Mesenchymal stem cell (in vitro differentiated cells and primary cell): ENCODE results near the gene PTPN20.
"Not testable (repeated sequence)": the region's sequence is repeated elsewhere in the genome, so short reads cannot be mapped to it uniquely, and the experiment has no call there.

ENCODE experiments used
- DNase-seq: peaks from one replicate; pipeline ENCODE4 v3.0.0-alpha.2; 2013
- H2AFZ ChIP-seq: one replicate; pipeline ENCODE4 v1.6.1; 2013; ENCODE audit warnings: low read depth, mild to moderate bottlenecking, control low read depth, inconsistent platforms, low read length, moderate library complexity
- H2AK5ac ChIP-seq: 2 replicates; pipeline ENCODE4 v1.6.1; 2013; ENCODE audit warnings: low read length, moderate library complexity, mild to moderate bottlenecking, inconsistent platforms; ENCODE audit not compliant: severe bottlenecking
- H2BK120ac ChIP-seq: one replicate; pipeline ENCODE4 v1.6.1; 2013; ENCODE audit warnings: low read depth, mild to moderate bottlenecking, inconsistent platforms, low read length, moderate library complexity
- H2BK12ac ChIP-seq, 2 experiments: one replicate each; pipeline ENCODE4 v1.6.1; 2013; ENCODE audit warnings: inconsistent platforms in 2 of 2, low read length in 2 of 2, mild to moderate bottlenecking in 2 of 2, moderate library complexity in 2 of 2, control low read depth in 1 of 2
- H2BK15ac ChIP-seq: one replicate; pipeline ENCODE4 v1.6.1; 2013; ENCODE audit warnings: mild to moderate bottlenecking, low read depth, inconsistent platforms; ENCODE audit not compliant: poor library complexity, severe bottlenecking
- H2BK5ac ChIP-seq: 2 replicates; pipeline ENCODE4 v1.6.1; 2013; ENCODE audit warnings: low read depth, mild to moderate bottlenecking, low read length, control low read depth, inconsistent platforms; ENCODE audit not compliant: poor library complexity, severe bottlenecking
- H3K14ac ChIP-seq, 2 experiments: one replicate each; pipeline ENCODE4 v1.6.1; 2013; ENCODE audit warnings: inconsistent platforms in 2 of 2, low read length in 2 of 2, control low read depth in 1 of 2, mild to moderate bottlenecking in 1 of 2, moderate library complexity in 1 of 2
- H3K18ac ChIP-seq, 2 experiments: one replicate each; pipeline ENCODE4 v1.6.1; 2013; ENCODE audit warnings: inconsistent platforms in 2 of 2, low read length in 2 of 2, control low read depth in 1 of 2, low read depth in 1 of 2, mild to moderate bottlenecking in 1 of 2
- H3K23ac ChIP-seq, 2 experiments: one replicate each; pipeline ENCODE4 v1.6.1; 2013; ENCODE audit warnings: inconsistent platforms in 2 of 2, low read length in 2 of 2, mild to moderate bottlenecking in 2 of 2, moderate library complexity in 2 of 2, control low read depth in 1 of 2
- H3K27ac ChIP-seq: 2 replicates; pipeline ENCODE4 v1.5.1; 2013; ENCODE audit warnings: mild to moderate bottlenecking, moderate library complexity, low read length, control low read depth, inconsistent platforms; ENCODE audit not compliant: poor library complexity, severe bottlenecking
- H3K27me3 ChIP-seq, 2 experiments: 2 replicates each; pipeline versions ENCODE4 v1.6.1 to v1.7.0; 2013; ENCODE audit warnings: low read length in 2 of 2, mild to moderate bottlenecking in 2 of 2, moderate library complexity in 2 of 2, control low read depth in 1 of 2, inconsistent platforms in 1 of 2; ENCODE audit not compliant: control insufficient read depth in 1 of 2, insufficient read depth in 1 of 2
- H3K36me3 ChIP-seq, 2 experiments: 2 replicates each; pipeline versions ENCODE4 v1.6.1 to v1.7.0; 2013; ENCODE audit warnings: low read length in 2 of 2, control low read depth in 1 of 2, inconsistent platforms in 1 of 2, low read depth in 1 of 2, mild to moderate bottlenecking in 1 of 2; ENCODE audit not compliant: insufficient read depth in 2 of 2, control insufficient read depth in 1 of 2
- H3K4ac ChIP-seq, 2 experiments: one replicate each; pipeline ENCODE4 v1.6.1; 2013; ENCODE audit warnings: inconsistent platforms in 2 of 2, low read length in 2 of 2, mild to moderate bottlenecking in 2 of 2, moderate library complexity in 2 of 2, control low read depth in 1 of 2, low read depth in 1 of 2
- H3K4me1 ChIP-seq: 2 replicates; pipeline ENCODE4 v1.6.1; 2013; ENCODE audit warnings: low read depth, low read length, control low read depth; ENCODE audit not compliant: control insufficient read depth, insufficient read depth
- H3K4me2 ChIP-seq: 2 replicates; pipeline ENCODE4 v1.6.1; 2013; ENCODE audit warnings: low read length, mild to moderate bottlenecking, inconsistent platforms; ENCODE audit not compliant: poor library complexity, severe bottlenecking
- H3K4me3 ChIP-seq, 2 experiments: 2 replicates each; pipeline versions ENCODE4 v1.5.1 to v1.7.0; 2013; ENCODE audit warnings: low read length in 2 of 2, mild to moderate bottlenecking in 2 of 2, control low read depth in 1 of 2, low read depth in 1 of 2; ENCODE audit not compliant: insufficient read depth in 1 of 2
- H3K79me1 ChIP-seq: replicated peaks from 2 replicates; pipeline ENCODE4 v1.6.1; 2013; ENCODE audit warnings: mild to moderate bottlenecking, control low read depth, low read length, inconsistent platforms; ENCODE audit not compliant: poor library complexity, severe bottlenecking
- H3K9ac ChIP-seq: 2 replicates; pipeline ENCODE4 v1.7.0; 2013; ENCODE audit warnings: mild to moderate bottlenecking, low read length, moderate library complexity
- H3K9me3 ChIP-seq: 2 replicates; pipeline ENCODE4 v1.7.0; 2013; ENCODE audit warnings: mild to moderate bottlenecking, low read length; ENCODE audit not compliant: control insufficient read depth
- H4K8ac ChIP-seq: one replicate; pipeline ENCODE4 v1.6.1; 2013; ENCODE audit warnings: inconsistent platforms, mild to moderate bottlenecking, low read length, moderate library complexity
- H4K91ac ChIP-seq: one replicate; pipeline ENCODE4 v1.6.1; 2013; ENCODE audit warnings: mild to moderate bottlenecking, low read length, inconsistent platforms
- WGBS: methylation state at CpG from one replicate; pipeline ENCODE4 v1.1.7; 2013; ENCODE audit warnings: mixed read lengths; 5-methylcytosine and 5-hydroxymethylcytosine counted together

PTPN20 gene

DNA sequence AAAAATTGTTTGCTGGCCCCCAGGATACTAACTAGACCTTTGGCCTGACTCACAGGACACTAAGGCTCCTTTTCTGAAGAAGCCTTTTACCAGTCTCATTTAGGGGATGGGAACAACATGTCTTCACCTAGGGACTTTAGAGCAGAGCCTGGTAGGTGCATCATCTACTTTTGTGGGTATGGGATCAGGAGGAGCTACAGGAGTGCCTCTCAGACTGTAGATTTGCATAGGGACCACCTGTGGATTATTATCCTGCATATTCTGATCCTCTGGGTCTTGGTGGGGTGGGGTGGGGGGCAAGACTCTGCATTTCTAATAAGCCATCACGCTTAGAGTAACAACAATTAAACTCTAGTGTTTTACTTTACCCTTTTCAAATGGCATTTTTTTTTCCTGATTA is 21.2 kb downstream of the PTPN20 start:
- H3K4me2 ChIP-seq = not testable (repeated sequence)

DNA sequence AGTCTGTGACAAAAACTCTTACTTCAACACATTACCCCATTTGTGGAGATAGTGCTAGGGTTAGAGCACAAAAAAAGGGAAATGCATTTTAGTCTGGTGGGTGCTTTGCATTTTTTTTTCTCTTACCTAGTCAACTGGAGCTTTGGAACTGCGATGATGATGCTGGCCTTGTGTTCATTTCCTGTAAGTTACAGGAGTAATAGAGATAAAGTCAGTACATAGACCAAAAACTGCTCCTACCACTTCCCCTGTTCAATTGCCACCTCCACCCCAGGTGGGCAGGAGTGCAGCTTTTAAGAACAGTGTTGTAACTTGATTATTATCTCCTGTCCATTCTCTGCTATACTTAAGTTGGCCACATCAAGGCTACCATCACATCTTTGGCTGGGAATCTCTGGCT is 29.9 kb downstream of the PTPN20 start:
- H2BK12ac ChIP-seq, H3K79me1 ChIP-seq, H4K91ac ChIP-seq, H3K4me3 ChIP-seq, H3K4me1 ChIP-seq, H2AFZ ChIP-seq, H3K27ac ChIP-seq, H3K27me3 ChIP-seq, H2AK5ac ChIP-seq, DNase-seq, H2BK15ac ChIP-seq, H3K36me3 ChIP-seq, H3K23ac ChIP-seq, H3K18ac ChIP-seq, H4K8ac ChIP-seq, H3K4ac ChIP-seq, H3K4me2 ChIP-seq, H3K9me3 ChIP-seq, H3K9ac ChIP-seq, H2BK5ac ChIP-seq, H2BK120ac ChIP-seq, H3K14ac ChIP-seq: not testable (repeated sequence)
- no CpG with 5 or more reads among the region's 1 CpG for WGBS

More for the DNA sequence above, 21.2 kb downstream of the PTPN20 start:
- H4K91ac ChIP-seq, H3K4ac ChIP-seq, H3K79me1 ChIP-seq, H2BK15ac ChIP-seq, H2BK12ac ChIP-seq, H3K14ac ChIP-seq, H3K4me1 ChIP-seq, H4K8ac ChIP-seq, H3K9me3 ChIP-seq, H2BK120ac ChIP-seq, H3K27me3 ChIP-seq, H3K18ac ChIP-seq, H2AFZ ChIP-seq, H3K4me3 ChIP-seq, H2BK5ac ChIP-seq, H3K9ac ChIP-seq, DNase-seq, H3K36me3 ChIP-seq, H2AK5ac ChIP-seq, H3K27ac ChIP-seq, H3K23ac ChIP-seq: not testable (repeated sequence)
- no CpG with 5 or more reads among the region's 1 CpG for WGBS

DNA sequence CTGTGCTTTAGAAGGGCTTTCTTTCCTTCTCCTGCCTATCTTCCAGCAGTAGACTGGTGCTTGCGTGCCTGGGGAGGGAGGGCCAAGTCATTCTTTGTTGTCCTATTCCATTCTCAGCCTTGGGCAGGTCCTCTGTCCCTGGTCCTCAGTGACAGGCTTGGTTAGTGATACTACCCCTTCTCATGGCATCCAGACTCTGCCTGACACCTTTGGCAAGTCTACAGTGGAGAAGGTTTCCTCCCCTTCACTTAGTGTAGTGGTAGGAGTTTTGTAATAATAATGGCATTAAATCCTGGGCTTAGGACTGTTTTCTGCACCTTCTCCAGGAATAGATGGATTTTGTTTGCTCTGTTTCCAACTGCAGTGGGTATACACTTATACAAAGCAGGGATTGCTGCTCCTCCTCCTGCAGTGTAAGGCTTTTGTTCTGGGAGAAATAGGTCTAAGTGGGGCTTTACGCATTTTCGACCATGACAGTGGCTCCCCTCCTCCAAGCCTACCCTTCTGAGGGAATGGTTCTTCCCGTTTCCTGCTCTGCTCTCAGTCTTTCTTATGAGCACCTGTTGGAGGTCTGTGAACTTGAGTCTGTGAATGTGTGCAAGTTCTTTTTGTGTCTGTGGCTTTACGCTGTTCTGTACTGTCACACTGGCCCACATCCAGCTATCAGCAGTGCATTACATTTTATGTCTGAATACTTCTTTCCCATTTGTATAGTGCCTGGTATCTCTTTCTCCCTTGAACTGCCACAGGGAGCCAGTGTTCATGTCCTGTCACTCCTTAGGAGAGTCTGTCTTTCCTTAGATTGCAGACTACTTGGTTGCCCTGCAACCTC is 37.7 kb downstream of the PTPN20 start:
- no CpG with 5 or more reads among the region's 5 CpGs for WGBS
- not testable (repeated sequence) for H3K4me2 ChIP-seq, H3K9me3 ChIP-seq

DNA sequence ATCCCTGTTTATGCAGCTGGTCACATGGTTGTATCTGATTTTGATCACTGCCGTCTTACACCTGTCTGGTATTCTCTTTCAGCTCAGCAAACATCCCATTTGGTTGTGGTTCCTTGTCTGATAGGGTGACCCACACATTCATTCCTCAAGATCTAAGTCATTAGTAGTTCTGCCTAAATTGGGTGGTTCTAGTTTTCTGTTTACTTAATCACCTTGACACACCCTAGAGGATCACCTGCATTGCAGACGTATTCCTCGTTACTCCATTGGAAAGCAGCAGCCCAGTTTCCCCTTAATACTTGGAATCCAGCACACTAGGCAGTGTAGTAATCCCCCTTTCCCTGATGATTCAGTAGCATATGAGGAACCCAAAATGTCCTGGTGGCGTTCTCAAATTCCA is 41.3 kb downstream of the PTPN20 start:
- not testable (repeated sequence) for H2BK12ac ChIP-seq, H3K79me1 ChIP-seq, H3K18ac ChIP-seq, H3K9ac ChIP-seq, H4K8ac ChIP-seq, H3K4ac ChIP-seq, H3K4me1 ChIP-seq, H2BK120ac ChIP-seq, H3K9me3 ChIP-seq, H2BK5ac ChIP-seq, H3K14ac ChIP-seq, H3K27ac ChIP-seq, H3K36me3 ChIP-seq, DNase-seq, H3K23ac ChIP-seq, H4K91ac ChIP-seq, H3K4me3 ChIP-seq, H2AFZ ChIP-seq, H3K27me3 ChIP-seq, H2BK15ac ChIP-seq, H2AK5ac ChIP-seq, H3K4me2 ChIP-seq
- WGBS = no CpG with 5 or more reads among the region's 4 CpGs

More for the DNA sequence above, 37.7 kb downstream of the PTPN20 start:
- H3K79me1 ChIP-seq, H3K18ac ChIP-seq, H3K27ac ChIP-seq, H2AFZ ChIP-seq, H2BK12ac ChIP-seq, H3K36me3 ChIP-seq, H4K8ac ChIP-seq, H3K14ac ChIP-seq, H3K4ac ChIP-seq, H2AK5ac ChIP-seq, H3K4me3 ChIP-seq, H2BK15ac ChIP-seq, H2BK120ac ChIP-seq, H3K9ac ChIP-seq, H3K23ac ChIP-seq, H3K4me1 ChIP-seq, H3K27me3 ChIP-seq, DNase-seq, H2BK5ac ChIP-seq, H4K91ac ChIP-seq: not testable (repeated sequence)
